Stimulated activated CD8-positive, alpha-beta memory T cell treated with anti-CD3 and anti-CD28 coated beads, Interleukin-12 subunit alpha, Interleukin-12 subunit beta, amount 100 ng/mL, for 24 hours (primary cell): ENCODE results near the gene ZNF791.
"Not testable (repeated sequence)": the region's sequence is repeated elsewhere in the genome, so short reads cannot be mapped to it uniquely, and the experiment has no call there.

Experiments
- DNase-seq: peaks from one replicate; pipeline ENCODE4 v3.0.0-alpha.2; 2020; ENCODE audit errors: extremely low read depth

The ZNF791 gene

DNA sequence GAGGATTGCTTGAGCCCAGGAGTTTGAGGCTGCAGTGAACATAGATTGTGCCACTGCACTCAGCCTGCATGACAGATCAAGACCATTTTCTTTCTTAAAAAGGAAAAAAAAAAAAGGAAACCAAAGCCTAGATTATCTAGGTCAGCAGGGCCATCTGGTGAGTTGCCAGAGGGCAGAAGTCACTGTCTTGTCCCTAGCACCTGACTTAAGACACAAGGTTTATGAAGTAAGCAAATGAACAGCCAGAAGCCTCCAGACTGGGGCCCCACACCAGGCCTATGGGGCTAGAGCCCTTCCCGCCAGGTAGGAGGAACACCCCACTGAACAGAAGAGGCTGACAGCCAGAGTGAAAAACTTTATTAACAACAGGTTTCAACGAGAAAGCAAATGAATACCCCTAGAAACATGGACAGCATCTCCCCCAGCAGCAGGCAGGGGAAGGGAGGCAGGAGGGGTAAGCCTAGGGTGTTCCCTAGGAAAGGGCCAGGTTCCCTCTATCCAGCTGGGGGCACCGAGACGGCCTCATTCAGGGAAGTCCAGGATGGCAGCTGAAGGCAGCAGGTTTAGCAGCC lies 57.1 kb downstream of the ZNF791 start:
- DNase-seq = no peak

DNA sequence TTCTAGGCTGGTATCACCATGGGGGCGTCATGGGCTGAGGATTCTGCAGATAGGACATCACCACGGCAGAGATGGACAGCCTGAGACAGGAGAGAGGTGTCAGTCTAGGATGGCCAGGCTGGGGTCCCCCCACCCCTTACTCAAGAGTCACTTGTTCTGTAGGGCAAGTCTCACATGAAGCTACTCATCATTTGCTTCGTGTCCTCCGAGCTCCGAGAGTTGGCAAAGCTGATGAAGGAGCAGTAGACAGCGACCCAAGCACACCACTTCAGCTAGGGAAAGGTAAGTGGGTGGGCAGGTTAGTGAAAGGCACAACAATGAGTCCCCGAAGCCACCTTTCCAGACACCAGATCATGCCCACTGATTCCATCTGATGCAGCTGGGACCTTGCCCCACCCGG lies 57.6 kb downstream of the ZNF791 start:
- DNase-seq = no peak

DNA sequence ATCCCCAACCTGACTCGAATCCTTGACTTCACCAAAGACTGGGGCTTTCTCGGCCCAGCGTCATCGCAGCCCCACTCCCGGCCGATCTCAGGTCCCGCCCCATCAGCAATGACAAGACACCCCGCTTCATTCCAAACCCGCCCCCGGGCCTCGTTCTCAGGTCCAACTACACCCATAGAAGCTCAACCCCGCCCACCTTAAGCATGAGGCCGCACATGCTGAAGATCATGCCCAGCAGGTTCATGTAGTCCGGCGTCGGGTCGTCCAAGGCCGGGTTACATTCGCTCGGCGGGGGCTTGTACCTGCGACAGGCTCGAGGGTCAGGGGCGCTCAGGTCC lies 58.2 kb downstream of the ZNF791 start:
- no peak for DNase-seq

DNA sequence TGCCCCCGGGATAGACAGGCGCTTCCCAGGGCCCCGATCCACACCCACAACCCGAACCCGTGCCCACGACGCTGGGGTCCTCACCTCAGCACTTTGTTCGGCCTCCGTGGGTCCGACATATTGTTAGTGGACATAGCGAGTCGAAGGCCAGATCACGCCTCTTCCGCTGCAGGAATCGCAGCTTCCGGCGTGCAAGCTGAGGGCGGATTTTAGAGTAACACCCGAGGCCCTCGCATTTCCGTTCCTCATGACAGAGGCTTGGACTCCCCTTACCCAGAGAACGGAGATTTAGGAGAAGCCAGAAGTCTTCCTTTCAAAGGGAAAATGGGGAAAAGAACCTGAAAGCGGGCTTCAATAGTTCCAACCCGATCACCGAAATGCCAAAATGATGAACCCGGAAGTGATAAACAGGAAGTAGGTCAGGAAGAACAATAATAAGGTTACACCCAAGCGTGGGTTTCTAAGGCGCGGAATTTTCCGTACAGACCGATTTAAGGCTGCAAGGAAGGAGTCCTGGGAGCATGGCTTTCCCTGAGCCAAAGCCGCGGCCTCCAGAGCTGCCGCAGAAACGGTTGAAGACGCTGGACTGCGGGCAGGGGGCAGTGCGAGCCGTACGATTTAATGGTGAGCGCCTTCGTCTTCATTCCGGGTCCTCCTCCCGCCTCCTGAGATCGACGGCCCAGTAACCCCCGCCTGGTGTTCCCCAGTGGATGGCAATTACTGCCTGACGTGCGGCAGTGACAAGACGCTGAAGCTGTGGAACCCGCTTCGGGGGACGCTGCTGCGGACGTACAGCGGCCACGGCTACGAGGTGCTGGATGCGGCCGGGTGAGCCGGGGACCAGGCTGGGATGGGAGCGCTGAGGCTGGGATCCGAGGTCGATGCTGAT lies 58.8 kb downstream of the ZNF791 start:
- no peak for DNase-seq

DNA sequence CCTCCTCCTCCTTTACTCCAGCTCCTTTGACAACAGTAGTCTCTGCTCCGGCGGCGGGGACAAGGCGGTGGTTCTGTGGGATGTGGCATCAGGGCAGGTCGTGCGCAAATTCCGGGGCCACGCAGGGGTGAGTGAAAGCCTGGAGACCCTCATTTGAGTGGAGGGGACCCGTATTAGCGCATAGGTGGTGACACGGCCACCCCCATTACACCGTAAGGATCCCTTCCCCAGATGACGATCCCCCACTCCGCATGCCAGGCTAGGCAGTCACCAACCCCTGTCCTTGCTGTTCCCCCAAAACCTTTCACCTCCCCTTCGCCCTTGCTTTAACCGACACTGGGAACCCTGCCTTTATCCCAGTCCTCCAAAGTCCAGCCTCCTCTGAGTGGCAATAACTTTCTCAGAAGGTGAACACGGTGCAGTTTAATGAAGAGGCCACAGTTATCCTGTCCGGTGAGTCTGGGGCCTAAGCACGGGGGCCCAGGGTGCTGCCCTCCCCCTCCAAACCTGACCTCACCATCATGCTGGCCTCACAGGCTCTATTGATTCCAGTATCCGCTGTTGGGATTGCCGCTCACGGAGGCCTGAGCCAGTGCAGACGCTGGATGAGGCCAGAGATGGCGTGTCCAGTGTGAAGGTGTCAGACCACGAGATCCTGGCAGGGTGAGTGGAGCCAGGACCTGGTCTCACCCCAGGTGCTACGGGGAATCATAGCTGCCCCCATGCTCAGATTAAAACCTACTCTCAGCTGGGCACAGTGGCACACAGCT lies 59.6 kb downstream of the ZNF791 start:
- DNase-seq = no peak

DNA sequence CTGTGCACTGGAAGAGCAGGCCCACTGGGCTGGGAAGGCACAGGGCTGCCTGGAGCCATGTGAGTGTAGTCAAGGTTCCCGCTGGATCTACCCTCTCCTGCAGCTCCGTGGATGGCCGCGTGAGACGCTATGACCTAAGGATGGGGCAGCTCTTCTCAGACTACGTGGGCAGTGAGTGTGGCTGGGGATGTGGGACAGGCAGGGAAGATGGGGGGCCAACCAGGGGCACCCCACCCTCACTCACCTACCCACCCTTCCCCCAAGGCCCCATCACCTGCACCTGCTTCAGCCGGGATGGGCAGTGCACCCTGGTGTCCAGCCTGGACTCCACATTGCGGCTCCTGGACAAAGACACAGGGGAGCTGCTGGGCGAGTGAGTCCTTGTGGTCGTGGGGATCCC lies 62.0 kb downstream of the ZNF791 start:
- no peak for DNase-seq

DNA sequence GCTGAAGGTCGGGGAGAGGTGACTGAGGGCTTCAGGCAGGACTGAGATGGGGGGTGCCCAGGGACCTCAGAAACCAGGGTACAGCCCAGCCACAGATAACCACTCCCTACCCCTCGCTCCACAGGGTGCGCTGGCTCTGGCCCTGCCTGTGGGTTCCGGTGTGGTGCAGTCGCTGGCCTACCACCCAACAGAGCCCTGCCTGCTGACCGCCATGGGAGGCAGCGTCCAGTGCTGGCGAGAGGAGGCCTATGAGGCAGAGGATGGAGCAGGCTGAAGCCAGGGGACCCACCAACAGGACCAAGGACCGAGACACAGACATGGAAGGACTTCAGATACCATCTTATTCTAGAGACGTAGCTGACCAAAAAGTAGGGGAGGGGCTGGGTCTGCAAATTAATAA lies 64.7 kb downstream of the ZNF791 start:
- DNase-seq = no peak

DNA sequence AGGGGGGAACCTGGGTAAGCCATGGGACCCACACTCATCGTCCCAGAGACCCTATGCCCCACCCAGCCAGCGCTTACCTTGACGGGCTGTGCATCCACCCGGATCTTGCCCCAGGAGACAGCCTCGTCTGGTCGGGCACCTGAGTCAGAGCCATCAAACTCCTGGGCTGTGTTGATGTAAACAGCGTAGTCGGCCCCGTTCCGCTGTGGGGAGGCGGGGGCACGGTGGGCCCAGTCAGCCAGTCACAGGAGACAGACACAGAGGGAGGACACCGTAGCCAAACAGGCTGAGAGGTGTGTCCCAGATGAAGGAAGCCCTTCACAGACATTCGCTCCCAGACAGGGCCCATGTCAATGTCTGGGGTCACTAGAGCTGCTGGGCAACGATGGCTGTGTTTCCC lies 65.2 kb downstream of the ZNF791 start:
- DNase-seq = no peak

DNA sequence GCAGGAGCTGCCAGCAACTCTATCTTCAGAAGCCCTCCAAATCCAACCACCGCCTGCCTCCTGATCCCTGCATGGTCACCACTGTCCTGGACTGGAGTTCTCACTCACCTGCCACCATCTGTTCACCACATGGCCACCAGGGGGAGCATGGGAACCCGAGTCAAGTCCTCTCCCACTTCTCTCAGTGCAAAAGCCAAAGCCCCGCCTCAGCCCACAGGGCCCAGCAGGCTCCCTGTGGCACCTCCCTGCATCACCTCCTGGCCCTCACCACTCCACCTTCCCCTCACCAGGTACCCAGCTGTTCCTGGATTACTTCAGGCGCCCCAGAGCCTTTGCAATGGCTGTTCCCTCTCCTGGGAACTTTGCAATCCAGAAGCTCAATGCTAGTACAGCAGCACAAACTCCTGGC lies 65.7 kb downstream of the ZNF791 start:
- peak; percentile 70 for DNase-seq

DNA sequence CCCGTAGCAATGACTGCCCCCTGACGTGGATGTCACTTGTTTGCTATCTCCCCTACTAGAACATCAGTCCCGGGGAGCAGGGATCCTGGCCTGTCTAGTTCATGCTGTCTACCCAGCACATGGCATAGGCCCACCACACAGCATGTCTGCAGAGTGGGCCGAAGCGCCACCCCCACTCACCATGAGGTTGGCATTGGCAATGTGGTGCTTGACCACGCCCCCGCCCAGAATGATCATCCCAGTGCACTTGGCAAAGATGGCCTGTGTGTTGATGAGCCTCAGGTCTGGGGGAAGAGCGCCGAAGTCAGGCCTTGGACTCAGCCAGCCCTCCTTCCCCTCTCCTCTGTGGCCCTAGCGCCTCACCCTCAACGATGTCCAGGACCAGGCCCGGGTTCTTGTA lies 66.2 kb downstream of the ZNF791 start:
- DNase-seq = no peak

DNA sequence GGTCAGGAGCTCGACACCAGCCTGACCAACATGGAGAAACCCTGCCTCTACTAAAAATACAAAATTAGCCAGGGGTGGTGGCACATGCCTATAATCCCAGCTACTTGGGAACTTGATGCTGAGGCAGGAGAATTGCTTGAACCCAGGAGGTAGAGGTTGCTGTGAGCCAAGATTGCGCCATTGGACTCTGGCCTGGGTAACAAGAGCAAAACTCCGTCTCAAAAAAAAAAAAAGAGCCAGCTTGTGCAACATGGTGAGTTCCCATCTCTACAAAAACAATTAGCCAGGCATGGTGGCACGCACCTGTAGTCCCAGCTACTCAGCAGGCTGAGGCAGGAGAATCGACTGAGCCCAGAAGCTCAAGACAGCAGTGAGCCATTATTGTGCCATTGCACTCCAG lies 67.3 kb downstream of the ZNF791 start:
- DNase-seq = not testable (repeated sequence)

DNA sequence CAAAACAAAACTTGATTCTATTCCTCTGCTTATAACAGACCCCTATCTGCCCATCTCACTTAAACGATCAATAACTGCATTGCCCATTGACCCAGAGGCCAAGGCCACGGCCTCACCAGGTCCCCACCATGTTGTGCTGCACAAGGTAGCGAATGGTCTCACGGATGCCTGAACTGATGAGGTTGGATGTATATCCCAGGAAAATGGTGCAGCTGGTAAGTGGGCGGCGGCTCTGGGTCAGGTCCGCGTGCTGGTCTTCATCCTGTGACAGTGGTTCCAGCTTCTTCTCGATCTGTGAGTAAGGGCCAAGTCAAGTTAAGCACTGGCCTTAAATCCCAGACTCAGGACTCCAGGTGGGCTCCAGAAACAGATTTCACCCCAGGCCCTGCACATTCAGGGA lies 69.3 kb downstream of the ZNF791 start:
- DNase-seq = no peak

DNA sequence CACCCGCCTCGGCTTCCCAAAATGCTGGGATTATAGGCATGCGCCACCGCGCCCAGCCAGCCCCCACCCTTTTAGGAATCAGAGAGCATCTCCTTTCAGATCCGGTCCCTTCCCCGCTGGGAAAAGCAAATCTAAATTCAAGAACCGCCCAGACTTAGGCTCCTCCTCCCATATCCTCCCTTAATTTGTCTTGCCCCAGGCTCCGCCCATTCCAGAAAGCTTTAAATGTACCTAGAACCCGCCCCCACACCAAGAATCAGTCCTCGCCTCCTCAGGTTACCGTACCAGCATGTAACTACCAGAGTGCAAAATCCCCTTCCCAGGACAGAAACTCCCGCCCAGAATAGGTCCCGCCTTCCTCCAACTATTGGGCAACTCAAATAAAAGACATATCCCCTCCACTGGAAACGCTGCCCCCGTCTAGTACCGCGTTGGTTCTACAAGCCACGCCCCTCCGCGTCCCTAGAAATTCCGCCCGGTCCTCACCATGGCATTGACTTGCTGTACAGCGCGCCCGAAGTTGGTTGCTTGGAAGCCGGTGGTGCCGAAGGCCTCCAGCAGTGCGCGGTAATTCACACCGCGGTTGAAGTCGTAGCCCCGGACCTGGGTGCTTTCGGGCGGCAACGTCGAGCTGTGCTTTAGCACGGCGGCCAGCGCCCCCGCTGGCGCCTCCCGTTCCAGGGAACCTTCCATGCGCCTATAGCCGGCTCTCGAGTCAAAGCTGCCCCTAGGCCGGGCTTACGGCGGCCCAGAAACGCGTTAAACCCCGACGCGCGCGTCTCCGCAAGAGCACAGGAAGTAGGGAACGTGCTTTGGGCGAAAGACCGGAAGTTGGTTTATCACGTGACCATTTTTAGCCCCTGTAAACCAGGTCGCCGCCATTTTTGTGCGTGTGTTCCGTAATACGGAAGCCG lies 70.6 kb downstream of the ZNF791 start, which contains the start of gene DHPS:
TSS of gene DHPS (minus strand) at position 807 of the 914 bp plus-strand sequence. CDS start at position 693, 114 bp downstream.
- peak; percentile 74 for DNase-seq
